Tibial artery (tissue), 4 donors: Measurements from ENCODE around the gene SLC27A4.

Source experiments
- DNase-seq, 2 donors: peaks; one replicate each; pipeline ENCODE4 v3.0.0-alpha.2; 2019
- H3K27ac ChIP-seq, 2 donors: fragments of 200-600 bp; sonication (generic) in 1 of 2; 1 replicate in 1 of 2; 2 replicates in 1 of 2; pipeline ENCODE4 v1.5.1; 2018 to 2019; ENCODE audit warnings: mild to moderate bottlenecking in 1 of 2
- H3K27me3 ChIP-seq, 2 donors: fragments of 200-600 bp; sonication (generic) in 1 of 2; one replicate each; pipeline versions ENCODE4 v1.5.1 to v1.6.0; 2016 to 2019
- H3K36me3 ChIP-seq, 3 donors: fragments of 200-600 bp; sonication (generic) in 2 of 3; one replicate each; pipeline ENCODE4 v1.5.1; 2016 to 2019; ENCODE audit warnings: mild to moderate bottlenecking in 2 of 3
- H3K4me1 ChIP-seq, 4 donors: fragments of 200-600 bp; sonication (generic) in 2 of 4; 1 replicate in 3 of 4; 2 replicates in 1 of 4; pipeline ENCODE4 v1.5.1; 2016 to 2019
- H3K4me3 ChIP-seq, 2 donors: fragments of 200-600 bp; sonication (generic) in 1 of 2; 1 replicate in 1 of 2; 2 replicates in 1 of 2; pipeline ENCODE4 v1.5.1; 2018 to 2019; ENCODE audit warnings: mild to moderate bottlenecking in 2 of 2
- H3K9me3 ChIP-seq, 3 donors: fragments of 200-600 bp; sonication (generic) in 1 of 3; one replicate each; pipeline ENCODE4 v1.5.1; 2016 to 2019
- CTCF ChIP-seq, 2 experiments: fragments of 200-600 bp in 1 of 2; fragments of 450-650 bp in 1 of 2; IDR thresholded peaks; one replicate each; pipeline ENCODE4 v1.5.1; 2017 to 2019; ENCODE audit warnings: antibody characterized with exemption in 2 of 2, mild to moderate bottlenecking in 1 of 2, moderate library complexity in 1 of 2
- intact Hi-C: fragments of 100-400 bp; cut with DNase I; formaldehyde crosslinking; loops from one replicate; pipeline ENCODE4 v1.15.0; 2023; ENCODE audit warnings: low total_unique reads

SLC27A4 gene

GRCh38 chr9:128390150-128390812, 50.0 kb downstream of the SLC27A4 start:
- Histone ChIP-seq H3K27ac (no peak overlapping the region), H3K4me3 (no peak overlapping the region), H3K27me3 (no peaks in the 10 kb centered on the region), H3K36me3 (peaks cover 38 to 83% (median 65%) of the 10 kb centered on the region in 3 donors), H3K9me3 (no peaks in the 10 kb centered on the region), H3K4me1 (no peaks in the 10 kb centered on the region)
- no peak for TF ChIP-seq CTCF (IDR thresholded peaks at IDR 0.05)
- intact Hi-C loops = no loop called here
- DNase-seq = no peak

GRCh38 chr9:128390813-128391711, 50.7 kb downstream of the SLC27A4 start:
- Histone ChIP-seq H3K4me3 (no peak overlapping the region), H3K27me3 (no peaks in the 10 kb centered on the region), H3K27ac (no peak overlapping the region), H3K9me3 (no peaks in the 10 kb centered on the region), H3K4me1 (no peaks in the 10 kb centered on the region), H3K36me3 (peaks cover 38 to 76% (median 59%) of the 10 kb centered on the region in 3 donors)
- intact Hi-C loops = no loop called here
- no peak for TF ChIP-seq CTCF (IDR thresholded peaks at IDR 0.05)
- no peak for DNase-seq

- Histone ChIP-seq H3K36me3 (peaks cover 38 to 67% (median 50%) of the 10 kb centered on the region in 3 donors), H3K27ac (no peak overlapping the region), H3K27me3 (no peaks in the 10 kb centered on the region), H3K9me3 (no peaks in the 10 kb centered on the region), H3K4me3 (no peak overlapping the region), H3K4me1 (peaks cover 0 to 6% (median 4%) of the 10 kb centered on the region in 4 donors)
- no peak for DNase-seq
- intact Hi-C loops = no loop called here
- TF ChIP-seq CTCF (IDR thresholded peaks at IDR 0.05) = no peak
These were observed 51.6 kb downstream of the SLC27A4 start for GRCh38 chr9:128391956-128392301.

- Histone ChIP-seq H3K27me3 (no peaks in the 10 kb centered on the region), H3K9me3 (no peaks in the 10 kb centered on the region)
These were observed 52.2 kb downstream of the SLC27A4 start for GRCh38 chr9:128392302-128393144.

More at GRCh38 chr9:128392302-128393144, 52.2 kb downstream of the SLC27A4 start:
- TF ChIP-seq CTCF (IDR thresholded peaks at IDR 0.05) = no peak
- no peak overlapping the region for H3K27ac ChIP-seq
- no peak for DNase-seq
- H3K4me1 ChIP-seq = peaks cover 0 to 12% (median 7%) of the 10 kb centered on the region in 4 donors
- intact Hi-C loops = no loop called here
- peaks cover 34 to 61% (median 44%) of the 10 kb centered on the region in 3 donors for H3K36me3 ChIP-seq
- no peak overlapping the region for H3K4me3 ChIP-seq
